Right lung (tissue), 5 donors: ENCODE measurements around the gene RFTN1. TPM values are rescaled to one million over a fixed set of nuclear protein-coding genes. Genes with fewer than 3 reads are reported as not detected.
A peak's percentile ranks its signal among the peaks of the same experiment; 100 is the strongest.
"Not testable (repeated sequence)": the region's sequence is repeated elsewhere in the genome, so short reads cannot be mapped to it uniquely, and the experiment has no call there.

Experiments
- DNase-seq, 2 donors: peaks; one replicate each; pipeline ENCODE4 v3.0.0-alpha.2; 2013
- polyA plus RNA-seq, 5 donors: library from polyadenylated mRNA; unstranded; fragments of 120-200 nt; gene quantifications; one replicate each; pipeline versions ENCODE4 v1.2.1 to v1.2.3, GENCODE V29; 2013; ENCODE audit warnings: inconsistent platforms in 1 of 5, low replicate concordance in 1 of 5; ENCODE audit not compliant: insufficient read length in 5 of 5, insufficient read depth in 1 of 5

The RFTN1 gene
- polyA plus RNA-seq, 5 donors, result 57.8 to 77.2 (median 65.3) TPM

DNA sequence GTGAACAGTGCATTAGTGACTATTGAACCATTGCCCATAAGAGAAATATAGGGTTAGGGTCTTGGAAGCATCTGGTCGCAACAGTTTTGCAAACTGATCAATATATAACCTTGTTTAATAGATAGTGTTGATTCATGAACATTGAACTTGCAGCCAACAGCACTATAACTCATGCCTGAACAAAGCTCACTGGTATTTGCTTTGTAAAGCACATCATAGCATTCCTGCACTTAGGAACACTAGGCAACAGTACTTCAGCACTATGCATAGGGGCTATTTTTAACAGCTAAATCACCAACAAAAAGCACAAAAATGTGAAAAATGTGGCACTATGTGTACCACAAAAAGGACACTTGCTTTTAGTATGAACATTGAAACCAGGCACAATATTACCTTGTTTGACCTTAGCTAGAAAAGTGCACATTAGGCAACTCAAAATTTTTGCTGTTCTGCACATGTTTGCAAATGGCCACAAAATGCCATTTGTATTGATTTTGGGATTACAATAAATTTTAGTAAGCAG is 180.5 kb downstream of the RFTN1 start:
- DNase-seq, result no peak

DNA sequence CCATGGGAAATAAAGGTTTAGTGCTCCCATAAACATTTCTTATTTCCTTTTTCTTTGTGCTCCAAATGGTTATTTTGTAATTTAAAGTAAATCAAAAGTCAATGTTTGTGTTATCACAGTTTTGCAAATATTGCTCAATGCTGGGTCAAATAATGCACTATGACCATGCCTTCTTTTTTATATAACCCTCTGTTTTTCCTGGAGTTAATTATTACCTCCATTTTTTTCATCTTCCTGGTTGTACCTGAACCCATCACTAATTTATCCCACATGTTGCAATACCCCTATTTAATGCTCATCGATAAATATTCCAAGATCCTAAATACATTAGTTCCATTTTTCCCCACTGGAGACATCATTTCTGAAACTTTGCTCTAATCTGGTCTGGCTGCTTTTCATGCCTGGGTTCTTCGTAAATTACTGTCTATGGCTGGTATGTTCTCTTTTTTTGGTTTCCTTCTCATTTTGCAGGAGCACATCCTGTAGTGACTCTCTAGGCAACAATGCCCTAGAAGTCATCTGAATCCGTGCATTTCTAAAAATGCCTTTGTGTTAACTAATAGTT is 182.1 kb downstream of the RFTN1 start:
- no peak for DNase-seq

DNA sequence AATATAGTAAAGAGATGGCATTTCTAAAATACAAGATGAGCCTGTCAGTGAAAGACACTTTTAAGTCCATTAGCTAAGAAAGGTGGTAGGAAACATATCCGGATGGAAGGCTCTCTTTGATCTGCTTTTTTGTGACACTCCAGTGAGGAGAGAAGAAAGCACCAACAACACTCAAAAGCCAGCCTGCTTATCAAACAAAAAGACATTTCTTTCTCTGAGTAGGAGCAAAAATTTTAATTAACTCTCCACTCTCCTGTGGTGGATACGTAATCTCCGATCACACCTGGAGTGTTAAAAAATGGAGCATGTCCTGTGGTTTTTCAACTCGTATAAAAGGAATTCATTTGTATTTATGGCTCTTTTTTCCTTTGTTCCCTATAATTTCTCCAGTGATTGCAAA is 183.1 kb downstream of the RFTN1 start:
- DNase-seq, result no peak

DNA sequence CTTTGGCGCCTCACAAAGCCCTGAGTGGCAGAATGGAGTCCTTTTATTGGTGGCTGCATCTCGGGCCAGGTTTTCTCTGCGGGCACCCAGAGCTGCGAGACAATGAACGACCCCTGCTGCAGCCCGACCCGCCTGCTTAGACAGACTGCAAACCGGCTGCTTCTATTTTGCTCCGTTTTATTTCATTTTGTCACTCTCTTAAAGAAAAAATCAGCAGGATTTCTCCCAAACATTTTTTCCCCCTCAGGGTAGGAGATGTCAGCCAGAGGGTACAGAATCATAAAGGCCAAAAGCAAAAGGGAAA is 183.7 kb downstream of the RFTN1 start:
- no peak for DNase-seq

DNA sequence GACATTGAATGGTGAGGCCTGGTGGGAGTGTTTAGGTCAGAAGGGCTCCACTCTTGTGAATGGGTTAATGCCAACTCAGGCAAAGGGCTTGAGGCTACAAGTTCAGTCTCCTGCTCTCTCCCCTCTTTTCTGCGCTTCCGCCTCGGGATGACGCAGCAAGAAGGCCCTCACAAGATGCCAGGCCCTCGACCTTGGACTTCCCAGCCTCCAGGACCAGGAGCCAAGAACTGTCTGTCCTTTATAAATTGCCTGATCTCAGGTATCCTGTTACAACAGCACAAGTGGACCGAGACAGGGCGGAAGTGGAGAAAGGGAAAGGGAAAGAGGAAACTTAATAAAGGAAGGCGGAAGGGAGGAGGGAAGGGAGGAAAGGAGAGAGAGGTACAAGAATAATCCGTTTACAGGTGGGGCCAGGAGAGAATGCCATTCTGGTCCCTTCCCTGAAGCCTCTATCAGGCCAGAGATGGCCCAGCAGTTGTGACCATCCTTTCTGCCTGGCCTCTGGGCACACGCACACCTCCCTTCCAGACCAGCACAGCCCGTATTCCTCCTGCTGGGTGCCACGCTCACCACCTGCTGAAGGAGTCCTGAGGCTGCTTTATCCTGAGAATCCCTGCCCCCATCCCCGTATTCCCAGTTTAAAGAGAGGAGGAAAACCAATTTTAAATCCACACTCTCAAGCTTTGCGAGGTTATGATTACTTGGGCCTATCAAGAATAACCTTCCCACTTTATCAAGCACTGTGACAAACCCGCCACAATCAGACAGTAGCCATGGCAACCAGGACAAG is 184.3 kb downstream of the RFTN1 start:
- DNase-seq, result no peak

DNA sequence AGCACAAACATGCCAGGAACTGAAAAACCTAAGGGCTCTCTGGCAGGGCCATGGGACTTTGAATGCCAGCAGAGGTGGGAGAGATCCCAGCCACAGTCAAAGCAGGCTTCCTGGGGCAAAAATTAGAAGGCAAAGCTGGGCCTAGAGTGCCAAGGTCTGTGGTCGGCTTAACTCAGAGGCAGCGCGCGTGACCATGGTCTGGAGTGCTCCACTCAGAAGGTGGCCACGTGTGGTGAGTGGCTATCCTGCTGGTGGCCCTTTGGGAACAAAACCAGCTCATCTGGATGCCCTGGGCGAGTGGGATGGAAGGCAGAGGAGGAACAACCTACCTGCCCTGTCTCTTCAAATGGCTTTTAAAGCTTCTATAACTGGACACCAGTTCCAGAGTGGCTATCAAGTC is 185.4 kb downstream of the RFTN1 start:
- no peak for DNase-seq

DNA sequence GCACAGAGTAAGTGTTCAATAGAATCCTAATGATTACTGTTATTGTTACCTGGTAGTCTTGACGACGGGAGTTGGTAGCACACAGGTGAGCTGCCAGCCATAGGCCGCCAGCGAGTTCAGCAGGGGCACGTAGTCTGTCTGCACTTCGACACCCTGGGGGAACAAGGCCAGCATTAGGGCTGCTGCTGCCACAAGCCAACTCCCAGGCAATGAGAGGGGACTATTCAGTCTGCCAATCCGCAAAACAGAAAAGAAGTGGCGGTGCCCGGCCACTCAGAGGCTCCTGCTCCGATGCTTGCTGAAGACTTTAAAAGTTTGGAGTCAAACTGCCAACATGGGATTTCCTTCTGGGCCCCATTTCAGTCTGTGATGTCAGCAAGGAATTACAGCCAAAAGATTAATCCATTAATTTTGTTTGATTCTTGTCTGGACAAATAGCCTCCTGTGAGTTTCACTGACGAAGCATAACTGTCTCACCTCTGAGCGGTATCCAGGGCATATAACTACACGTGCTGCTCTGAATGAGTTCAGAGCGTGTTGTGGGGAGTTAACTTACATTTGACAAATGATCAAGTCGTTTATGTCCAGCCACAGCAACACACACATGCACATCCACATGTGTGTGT is 186.7 kb downstream of the RFTN1 start:
- no peak for DNase-seq

DNA sequence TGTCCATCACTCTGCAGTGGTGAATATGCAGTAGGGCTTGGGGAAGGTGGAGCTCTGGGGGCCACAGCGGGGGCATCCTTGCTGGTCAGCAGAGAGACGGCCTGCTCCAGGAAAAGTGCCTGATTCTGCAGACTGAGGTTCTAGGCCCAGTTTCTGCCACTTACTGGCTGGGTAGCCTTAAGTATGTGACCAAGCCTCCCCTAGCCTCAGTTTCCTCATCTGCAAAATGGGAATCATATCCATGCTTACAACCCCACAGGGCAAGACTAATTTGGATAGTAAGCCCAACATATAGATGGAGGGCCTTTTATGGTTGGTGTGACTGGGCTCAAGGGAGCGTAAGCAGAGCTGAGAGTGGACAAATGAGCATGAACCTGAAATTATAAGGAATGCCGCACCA is 187.6 kb downstream of the RFTN1 start:
- no peak for DNase-seq

DNA sequence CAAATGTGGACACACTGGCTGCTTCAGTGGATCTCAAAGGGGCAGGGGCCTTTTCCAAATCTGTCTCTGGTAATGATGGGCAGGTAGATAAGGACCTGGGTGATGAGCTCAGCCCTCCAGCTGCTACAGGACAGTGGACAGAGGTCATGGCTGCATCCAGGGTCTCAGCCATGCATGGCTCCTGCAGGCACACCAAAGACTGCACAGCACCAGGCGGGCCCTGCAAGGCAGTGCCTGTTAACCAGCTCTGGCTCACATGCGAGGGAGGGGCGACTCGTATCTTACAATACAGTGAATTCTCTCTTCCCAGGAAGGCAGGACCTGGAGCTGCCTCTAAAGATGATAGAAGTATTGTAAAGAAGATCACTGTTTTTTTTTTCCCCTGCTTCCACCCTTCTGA is 189.8 kb downstream of the RFTN1 start:
- no peak for DNase-seq

DNA sequence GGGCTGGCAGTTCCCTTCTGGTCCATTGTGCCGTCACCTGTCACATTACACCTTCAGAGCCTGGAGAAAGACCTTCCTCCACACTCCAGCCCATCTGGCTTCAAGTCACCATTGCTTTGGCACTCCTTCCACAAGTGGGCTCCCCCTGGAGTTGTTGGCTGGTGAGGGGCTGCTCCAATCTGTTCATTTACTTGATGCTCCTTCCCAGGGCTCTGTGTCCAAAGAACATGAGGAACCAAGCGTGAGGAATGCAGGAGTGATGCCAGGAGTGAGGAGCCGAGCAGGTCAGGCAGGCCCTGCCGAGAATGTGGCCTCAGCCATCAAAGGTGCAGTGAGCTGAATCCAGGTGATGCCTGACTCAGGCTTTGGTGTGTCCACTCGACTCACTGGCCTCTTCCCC is 191.3 kb downstream of the RFTN1 start:
- DNase-seq, result no peak

DNA sequence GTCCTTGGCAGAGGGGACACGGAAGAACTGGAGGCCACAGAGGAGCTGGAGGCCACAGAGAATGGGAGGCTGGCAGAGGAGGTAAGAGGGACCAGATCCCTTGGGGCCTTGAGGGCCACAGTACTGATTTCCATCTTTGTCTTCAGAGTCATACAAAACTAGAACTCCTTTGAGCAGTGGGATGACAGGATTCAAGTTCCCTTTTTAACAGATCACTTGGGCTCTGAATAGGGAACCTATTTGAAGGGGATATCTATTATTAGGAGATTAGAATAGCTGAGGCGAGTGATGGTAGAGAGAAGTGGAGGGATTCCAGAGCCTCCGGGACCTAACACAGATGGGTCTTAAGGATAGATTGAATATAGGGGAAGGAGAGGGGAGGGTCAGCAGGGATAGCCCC is 192.8 kb downstream of the RFTN1 start:
- DNase-seq, result no peak

DNA sequence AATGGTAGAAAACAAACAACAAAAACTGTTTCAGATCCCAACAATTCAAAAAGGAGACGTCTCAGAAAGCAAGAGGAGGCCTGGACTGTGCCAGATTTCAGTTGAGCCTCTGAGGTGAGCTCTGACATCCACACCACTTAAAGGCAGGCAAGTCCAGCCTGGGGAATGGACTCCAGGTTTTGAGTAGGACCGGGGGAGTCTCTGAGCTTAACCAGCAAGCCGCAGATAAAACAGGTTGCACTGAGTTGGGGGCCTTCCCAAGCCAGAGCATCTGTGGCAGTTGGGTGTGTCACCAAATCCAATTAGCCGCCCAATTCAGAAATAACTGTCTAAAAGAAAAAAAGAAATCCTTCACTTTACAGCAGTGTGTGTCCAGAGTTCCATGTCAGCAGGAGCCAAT is 193.8 kb downstream of the RFTN1 start:
- no peak for DNase-seq

DNA sequence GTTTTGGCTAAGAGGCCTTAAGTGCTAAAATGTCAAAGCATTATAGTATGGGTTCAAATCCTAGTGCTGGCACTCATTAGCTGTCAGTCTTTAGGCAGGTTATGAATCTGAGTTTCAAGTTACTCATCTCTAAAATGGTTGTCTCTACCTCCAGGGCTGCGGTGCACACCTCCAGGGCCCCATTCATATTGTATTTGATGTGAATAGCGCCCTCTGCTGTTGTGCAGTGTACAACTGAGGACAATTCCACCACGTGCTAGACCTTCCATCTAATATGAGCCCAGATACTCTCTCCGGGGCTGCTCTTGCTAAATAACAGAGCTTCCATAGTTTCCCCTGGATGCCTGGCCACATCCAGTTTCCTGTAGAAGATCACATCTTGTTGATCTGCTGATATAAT is 194.2 kb downstream of the RFTN1 start:
- DNase-seq, result no peak

DNA sequence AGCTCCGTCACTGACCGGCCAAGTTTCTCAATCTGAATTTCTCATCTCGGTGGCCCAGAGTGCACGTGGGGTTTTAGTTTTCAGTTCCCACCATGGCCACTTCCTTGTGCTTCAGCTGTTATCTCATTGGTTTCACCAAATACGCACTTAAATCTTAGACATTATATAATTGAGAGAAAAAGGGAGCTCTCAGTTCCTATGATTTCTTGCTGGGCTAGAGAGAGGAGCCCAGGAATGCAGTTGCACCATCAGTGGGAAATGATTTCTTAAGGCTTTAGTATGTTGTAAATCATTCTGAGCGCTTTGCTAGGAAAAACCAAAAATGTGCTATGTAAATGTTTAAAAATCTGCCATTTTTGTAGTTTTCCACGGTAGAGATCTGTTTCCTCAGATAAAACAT is 195.3 kb downstream of the RFTN1 start:
- peak in 1 of 2 donors; percentile 60 for DNase-seq

DNA sequence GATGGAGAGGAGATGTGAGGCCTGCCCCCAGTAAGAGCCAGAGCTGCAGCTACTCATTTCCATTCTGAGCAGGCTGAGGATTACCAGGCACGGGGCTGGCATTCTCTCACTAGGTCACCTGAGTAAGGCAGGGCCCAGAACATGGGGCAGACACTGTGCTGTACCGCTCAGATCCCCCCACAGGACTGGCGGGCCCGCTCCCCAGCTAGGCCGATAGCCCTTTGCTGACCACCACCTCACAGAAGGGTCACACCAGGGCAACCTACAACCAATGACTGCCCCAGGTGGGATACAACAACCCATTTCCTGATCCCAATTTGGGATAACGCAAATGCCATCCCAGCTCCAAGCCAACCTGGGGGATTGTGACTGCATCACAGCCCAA is 195.9 kb downstream of the RFTN1 start:
- no peak for DNase-seq

DNA sequence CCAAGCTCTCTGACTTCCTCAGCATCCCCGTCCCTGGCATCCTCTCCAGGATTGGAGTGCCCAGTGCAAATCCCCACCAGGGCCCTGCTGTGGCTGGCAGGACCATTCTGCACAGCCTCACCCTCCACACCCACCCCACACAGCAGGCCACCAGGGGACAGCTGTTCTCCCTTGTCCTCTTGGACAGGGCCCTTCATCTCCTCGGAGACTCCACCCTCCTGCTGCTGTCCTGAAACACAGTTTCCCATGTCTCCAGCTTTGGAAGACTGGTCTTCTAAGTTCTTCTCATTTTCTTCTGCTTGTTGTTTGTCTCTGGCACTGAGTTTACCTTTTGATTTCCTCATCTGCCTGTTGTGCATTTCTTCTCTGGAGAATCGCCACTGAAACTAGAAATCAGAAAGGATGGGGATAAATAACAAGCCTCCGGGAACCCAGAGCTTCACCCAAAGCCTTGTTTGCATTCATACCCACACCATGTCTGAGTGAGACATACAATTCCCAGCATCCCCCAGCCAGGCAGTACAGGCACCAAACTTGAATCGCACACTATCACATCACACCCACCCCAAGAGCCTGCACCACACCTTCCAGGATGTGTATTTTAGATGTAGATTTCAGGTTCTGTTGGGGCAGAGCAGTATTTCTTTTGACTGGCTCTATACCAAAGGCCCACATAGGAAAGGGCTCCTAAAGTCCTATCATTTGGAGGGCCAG is 196.5 kb downstream of the RFTN1 start:
- DNase-seq, result no peak

DNA sequence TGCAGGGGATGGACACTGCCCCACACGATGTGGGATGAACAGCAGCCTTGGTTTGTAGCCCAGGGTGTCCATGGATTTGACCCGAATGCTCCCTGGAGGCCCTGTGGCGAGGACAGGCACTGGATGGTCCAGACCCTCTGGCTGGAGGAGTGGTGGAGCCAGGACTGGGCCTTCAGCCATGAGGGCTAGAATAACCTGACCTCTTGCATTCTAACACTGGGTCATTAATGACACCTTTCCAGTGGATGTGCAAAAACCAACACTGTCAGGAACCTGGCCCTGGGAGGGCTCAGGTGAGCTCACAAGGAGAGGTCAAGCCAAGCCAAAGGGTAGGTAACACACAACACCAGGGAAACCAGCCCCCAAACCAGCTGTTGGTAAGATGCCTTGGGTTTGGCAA is 197.1 kb downstream of the RFTN1 start:
- DNase-seq, result no peak

DNA sequence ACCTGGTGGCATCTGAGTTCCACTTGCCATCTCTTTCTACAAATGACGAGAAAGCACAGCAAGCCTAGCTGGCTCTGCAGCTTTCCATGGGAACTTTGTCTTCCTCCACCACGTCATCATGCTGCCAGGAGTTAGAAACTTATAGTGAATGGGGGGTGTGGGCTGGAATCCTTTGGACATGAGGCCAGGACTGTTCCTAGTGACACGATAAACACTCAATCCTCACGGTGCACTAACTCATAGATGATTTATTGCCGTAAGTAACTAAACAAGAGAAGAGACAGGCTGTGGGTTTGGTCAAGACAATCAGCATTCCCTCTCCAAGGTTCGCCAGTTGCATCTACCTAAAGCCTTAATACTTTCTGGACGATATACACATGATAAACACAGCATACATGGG is 197.9 kb downstream of the RFTN1 start:
- DNase-seq, result no peak

DNA sequence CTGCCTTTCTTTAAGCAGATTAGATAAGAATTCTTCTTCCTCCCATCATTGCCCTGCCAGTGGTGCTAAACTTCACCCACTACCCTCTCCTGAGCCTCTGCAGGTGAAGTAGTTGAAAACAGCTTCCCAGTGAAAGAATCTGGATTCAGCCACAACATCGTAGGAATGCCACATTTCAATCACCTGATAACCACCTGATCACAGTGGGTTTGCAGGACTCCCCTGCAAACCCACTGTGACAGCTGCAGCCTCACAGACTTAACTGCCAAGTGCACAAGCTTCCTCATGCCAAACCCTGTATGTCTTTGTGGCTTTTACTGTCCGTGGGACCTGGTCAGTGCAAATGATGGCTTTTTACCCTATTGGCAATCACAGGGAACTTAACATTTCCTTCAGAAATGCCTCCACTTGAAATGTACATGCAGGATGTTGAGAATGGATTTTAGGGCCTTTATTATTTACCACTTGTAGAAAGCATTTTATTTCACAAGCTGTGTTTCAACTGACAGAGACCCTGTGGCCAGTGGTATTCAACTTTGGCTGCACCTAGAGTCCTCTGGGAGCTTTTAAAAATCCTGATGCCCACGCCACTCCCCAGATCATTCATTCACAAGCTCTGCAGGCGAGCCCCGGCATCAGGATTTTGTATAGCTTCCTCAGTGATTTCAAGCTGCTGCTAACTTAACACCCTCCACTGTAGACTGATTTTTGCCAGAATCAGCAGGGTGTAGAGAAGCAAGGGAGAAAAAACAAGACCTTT is 199.4 kb downstream of the RFTN1 start:
- DNase-seq, result no peak

DNA sequence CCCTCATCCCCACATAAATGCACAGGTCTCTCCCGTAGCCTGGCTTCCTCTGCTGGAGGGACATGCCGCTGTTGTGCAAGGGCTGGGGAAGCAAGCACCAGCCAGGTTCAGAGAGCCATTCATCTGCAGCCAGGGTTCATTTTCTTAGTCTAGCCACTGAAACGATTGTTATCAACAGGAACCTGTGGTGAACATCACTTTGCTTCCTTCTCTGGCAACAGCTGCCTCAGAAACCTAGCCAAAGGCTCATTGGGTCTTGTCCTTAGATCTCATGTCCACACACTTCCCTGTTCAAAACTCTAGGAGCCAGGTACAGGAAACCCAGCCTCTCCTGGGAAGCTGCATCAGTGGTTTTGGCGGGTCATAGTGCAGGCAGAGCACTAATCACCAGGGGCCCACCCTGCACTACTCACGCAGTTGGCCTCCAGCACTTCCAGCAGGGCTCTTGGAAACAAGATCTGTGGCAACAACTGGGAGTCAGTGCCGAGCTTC is 201.5 kb downstream of the RFTN1 start:
- DNase-seq, result no peak

DNA sequence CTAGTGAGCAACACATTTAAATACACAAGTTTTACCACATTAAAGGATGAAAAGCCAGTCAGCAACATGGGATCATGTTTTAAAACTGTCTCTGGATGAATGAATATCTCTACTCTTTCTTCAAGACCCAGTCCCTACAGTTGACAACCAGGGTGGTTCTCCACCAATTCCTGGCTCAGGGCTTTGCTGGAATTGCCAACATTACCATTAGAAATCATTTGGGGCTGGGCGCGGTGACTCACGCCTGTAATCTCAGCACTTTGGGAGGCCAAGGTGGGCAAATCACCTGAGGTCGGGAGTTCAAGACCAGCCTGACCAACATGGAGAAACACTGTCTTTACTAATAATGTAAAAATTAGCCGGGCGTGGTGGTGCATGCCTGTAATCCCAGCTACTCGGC is 203.0 kb downstream of the RFTN1 start:
- not testable (repeated sequence) for DNase-seq

DNA sequence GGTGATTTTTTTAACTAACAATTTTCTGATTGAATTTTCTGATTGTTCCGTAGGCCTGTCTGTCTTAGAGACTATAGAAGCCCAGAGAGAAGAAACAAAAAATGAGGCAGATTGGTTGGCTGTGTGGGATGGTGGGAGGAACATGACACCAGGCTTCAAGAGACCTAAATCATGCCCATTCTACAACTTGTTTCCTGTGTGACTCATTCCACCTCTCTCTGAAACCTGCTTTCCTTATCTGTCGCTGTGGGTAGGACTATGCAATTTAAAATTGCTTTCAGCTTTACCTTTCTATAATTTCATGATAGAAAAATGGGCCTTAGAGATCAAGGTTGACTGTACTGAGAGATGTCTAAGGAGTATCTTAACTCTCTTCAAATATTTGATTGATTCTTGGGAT is 203.9 kb downstream of the RFTN1 start:
- DNase-seq, result no peak
